Stomach (tissue), 4 donors: ENCODE measurements around the gene VMP1.

Source experiments
- EP300 ChIP-seq: sonication (generic); formaldehyde crosslinking; IDR thresholded peaks from one replicate; pipeline ENCODE4 v1.6.1; 2017; ENCODE audit warnings: antibody characterized with exemption
- POLR2A ChIP-seq, 4 donors: fragments of 450-650 bp; IDR thresholded peaks; one replicate each; pipeline ENCODE4 v1.6.1; 2016; ENCODE audit warnings: antibody characterized with exemption in 4 of 4, control low read depth in 2 of 4, mild to moderate bottlenecking in 1 of 4, moderate library complexity in 1 of 4
- POLR2AphosphoS5 ChIP-seq, 3 donors: sonication (generic); formaldehyde crosslinking; IDR thresholded peaks; one replicate each; pipeline ENCODE4 v1.6.1; 2016; ENCODE audit warnings: antibody characterized with exemption in 3 of 3
- TF ChIP-seq, protein P1 (sequence below), 7 experiments: fragments of 450-650 bp in 4 of 7; fragments of 200-600 bp in 3 of 7; sonication (generic) in 3 of 7; IDR thresholded peaks; one replicate each; pipeline ENCODE4 v1.5.1; 2016 to 2019; ENCODE audit warnings: antibody characterized with exemption in 7 of 7, control low read depth in 2 of 7, mild to moderate bottlenecking in 1 of 7

DNA sequence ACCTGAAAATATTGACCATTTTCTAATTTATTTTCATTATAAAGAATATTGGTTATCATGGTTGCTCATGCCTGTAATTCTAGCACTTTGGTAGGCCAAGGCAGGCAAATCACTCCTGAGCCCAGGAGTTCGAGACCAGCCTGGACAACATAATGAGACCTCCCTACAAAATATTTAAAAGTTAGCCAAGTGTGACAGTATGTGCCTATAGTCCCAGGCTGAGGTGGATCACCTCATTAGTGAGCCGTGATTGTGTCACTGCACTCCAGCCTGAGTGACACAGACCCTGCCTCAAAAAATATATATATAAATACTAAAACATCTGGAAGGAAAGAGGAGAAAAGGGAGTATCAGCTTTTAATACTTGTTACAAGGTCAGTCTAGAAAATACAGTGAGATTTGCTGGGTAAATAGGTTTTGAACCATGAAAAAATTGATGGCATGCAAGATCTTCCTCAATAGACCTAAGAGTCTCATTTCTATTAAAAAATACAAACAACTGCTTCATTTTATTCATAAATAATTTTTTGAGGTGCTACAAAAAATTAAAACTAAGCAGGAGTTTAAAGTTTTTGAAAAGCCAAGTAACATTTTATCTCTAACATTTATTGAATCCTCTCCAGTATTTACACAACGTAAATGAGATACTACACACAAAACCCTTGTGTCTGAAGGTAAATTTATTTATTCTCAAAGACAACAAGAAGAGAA, 137.6 kb downstream of the VMP1 start:
- TF ChIP-seq, protein P1, sequence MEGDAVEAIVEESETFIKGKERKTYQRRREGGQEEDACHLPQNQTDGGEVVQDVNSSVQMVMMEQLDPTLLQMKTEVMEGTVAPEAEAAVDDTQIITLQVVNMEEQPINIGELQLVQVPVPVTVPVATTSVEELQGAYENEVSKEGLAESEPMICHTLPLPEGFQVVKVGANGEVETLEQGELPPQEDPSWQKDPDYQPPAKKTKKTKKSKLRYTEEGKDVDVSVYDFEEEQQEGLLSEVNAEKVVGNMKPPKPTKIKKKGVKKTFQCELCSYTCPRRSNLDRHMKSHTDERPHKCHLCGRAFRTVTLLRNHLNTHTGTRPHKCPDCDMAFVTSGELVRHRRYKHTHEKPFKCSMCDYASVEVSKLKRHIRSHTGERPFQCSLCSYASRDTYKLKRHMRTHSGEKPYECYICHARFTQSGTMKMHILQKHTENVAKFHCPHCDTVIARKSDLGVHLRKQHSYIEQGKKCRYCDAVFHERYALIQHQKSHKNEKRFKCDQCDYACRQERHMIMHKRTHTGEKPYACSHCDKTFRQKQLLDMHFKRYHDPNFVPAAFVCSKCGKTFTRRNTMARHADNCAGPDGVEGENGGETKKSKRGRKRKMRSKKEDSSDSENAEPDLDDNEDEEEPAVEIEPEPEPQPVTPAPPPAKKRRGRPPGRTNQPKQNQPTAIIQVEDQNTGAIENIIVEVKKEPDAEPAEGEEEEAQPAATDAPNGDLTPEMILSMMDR (IDR thresholded peaks at IDR 0.05), result no peak
- TF ChIP-seq POLR2A (IDR thresholded peaks at IDR 0.05) (no peak), POLR2AphosphoS5 (IDR thresholded peaks at IDR 0.05) (peak in 1 of 3 donors; percentile 78), EP300 (no peak)
